ENCODE data around the gene EPHA7. TPM values are rescaled to one million over a fixed set of nuclear protein-coding genes. Genes with fewer than 3 reads are reported as not detected.

EPHA7 gene
- total RNA-seq, 2 experiments from 2014 or later: not detected

DNA sequence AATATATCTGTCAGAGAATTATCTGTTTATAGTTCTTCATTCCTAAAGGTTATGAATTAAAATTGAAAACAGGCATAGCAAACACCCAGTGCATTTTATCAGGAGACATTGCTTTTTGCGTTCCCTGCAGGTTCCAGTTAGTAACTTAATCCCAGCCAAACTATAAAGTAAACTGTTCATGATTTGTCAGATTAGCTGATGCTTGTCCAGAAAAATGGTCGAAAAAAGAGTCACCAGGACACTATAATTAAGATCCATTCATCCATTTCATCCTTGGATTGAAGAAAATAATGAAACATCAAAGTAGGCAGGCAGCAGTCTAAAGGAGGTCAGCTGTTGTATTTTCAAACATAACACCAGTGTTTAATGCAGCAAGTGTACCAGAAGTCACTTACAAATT is 75.9 kb downstream of the EPHA7 start:
- H3K4me2 ChIP-seq (ENCODE audit: low read length): no peak overlapping the region
- CTCF ChIA-PET (ENCODE audit: unreplicated experiment): no interaction called here

DNA sequence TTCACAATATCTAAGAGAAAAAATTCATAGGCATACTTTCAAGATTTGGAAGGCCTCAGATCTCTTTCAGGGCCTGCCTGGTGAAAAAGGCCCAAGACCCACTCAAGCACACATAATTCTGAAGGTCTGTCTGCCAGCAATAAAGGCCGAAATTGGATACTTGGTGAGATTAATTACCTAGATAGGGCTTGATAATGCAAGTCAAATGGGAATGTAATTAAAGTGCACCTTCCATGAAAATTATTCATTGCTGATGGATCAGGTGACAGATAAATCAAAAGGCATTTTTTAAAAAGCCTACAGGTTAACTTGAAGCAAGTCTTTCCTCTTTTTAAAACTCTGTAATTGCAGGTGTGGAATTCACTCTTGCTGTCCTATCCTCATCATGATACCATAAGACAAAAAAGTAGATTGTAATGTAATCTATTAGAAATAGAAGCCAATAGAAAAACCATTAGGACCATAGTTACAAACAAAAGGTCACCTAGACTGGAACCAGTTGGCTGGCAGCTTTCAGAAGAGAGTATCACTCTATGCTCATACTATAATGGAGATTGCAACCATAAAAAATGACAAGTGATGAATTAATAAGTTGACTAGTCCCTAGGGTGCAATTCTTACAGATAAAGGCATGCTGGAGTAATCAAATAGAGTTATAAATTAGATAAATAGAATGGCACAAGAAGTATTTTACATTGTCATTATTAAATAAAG is 77.3 kb downstream of the EPHA7 start:
- H3K4me2 ChIP-seq (ENCODE audit: low read length): no peak overlapping the region
- ChIA-PET POLR2A (no interaction called here), CTCF (ENCODE audit: unreplicated experiment) (no interaction called here)
- H3K9me3 ChIP-seq (ENCODE audit: low read length): no peaks in the 10 kb centered on the region
- no peaks in the 10 kb centered on the region for H4K20me1 ChIP-seq (ENCODE audit: insufficient read depth, low read length)
- H3K79me2 ChIP-seq (ENCODE audit: insufficient read depth, low read depth, low read length): no peaks in the 10 kb centered on the region
- no peaks in the 10 kb centered on the region for H3K36me3 ChIP-seq (ENCODE audit: insufficient read depth, low read length)
- H3K27ac ChIP-seq (ENCODE audit: low read depth, low read length, poor library complexity, severe bottlenecking): no peak overlapping the region
- H3K4me3 ChIP-seq (ENCODE audit: low read depth, low read length, poor library complexity, severe bottlenecking): no peak overlapping the region
- DNase-seq (ENCODE audit: low spot score): no peak
- no TSS peak for BruUV-seq (replicated peaks)
- intact Hi-C loops (cut with micrococcal nuclease; ENCODE audit: unreplicated experiment): no loop called here
- no peak for TF ChIP-seq EZH2phosphoT487 (IDR thresholded peaks at IDR 0.05; ENCODE audit: borderline replicate concordance, low read depth, low read length)
- TF ChIP-seq, protein P1, sequence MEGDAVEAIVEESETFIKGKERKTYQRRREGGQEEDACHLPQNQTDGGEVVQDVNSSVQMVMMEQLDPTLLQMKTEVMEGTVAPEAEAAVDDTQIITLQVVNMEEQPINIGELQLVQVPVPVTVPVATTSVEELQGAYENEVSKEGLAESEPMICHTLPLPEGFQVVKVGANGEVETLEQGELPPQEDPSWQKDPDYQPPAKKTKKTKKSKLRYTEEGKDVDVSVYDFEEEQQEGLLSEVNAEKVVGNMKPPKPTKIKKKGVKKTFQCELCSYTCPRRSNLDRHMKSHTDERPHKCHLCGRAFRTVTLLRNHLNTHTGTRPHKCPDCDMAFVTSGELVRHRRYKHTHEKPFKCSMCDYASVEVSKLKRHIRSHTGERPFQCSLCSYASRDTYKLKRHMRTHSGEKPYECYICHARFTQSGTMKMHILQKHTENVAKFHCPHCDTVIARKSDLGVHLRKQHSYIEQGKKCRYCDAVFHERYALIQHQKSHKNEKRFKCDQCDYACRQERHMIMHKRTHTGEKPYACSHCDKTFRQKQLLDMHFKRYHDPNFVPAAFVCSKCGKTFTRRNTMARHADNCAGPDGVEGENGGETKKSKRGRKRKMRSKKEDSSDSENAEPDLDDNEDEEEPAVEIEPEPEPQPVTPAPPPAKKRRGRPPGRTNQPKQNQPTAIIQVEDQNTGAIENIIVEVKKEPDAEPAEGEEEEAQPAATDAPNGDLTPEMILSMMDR (conservative IDR thresholded peaks at IDR 0.05; ENCODE audit: low read length): no peak
- H3K9me2 ChIP-seq (ENCODE audit: insufficient read depth, low read length): no peaks in the 10 kb centered on the region
- H3K4me1 ChIP-seq (ENCODE audit: insufficient read depth, low read length, poor library complexity, severe bottlenecking): no peaks in the 10 kb centered on the region
- no peak overlapping the region for H2AFZ ChIP-seq (ENCODE audit: low read length)

More for the DNA sequence above, 75.9 kb downstream of the EPHA7 start:
- no peaks in the 10 kb centered on the region for H3K9me2 ChIP-seq (ENCODE audit: insufficient read depth, low read length)
- no TSS peak for BruUV-seq (replicated peaks)
- intact Hi-C loops (cut with micrococcal nuclease; ENCODE audit: unreplicated experiment): no loop called here
- no peaks in the 10 kb centered on the region for H3K79me2 ChIP-seq (ENCODE audit: insufficient read depth, low read depth, low read length)
- no peaks in the 10 kb centered on the region for H4K20me1 ChIP-seq (ENCODE audit: insufficient read depth, low read length)
- H3K4me1 ChIP-seq (ENCODE audit: insufficient read depth, low read length, poor library complexity, severe bottlenecking): no peaks in the 10 kb centered on the region
- H3K4me3 ChIP-seq (ENCODE audit: low read depth, low read length, poor library complexity, severe bottlenecking): no peak overlapping the region
- no peak for TF ChIP-seq EZH2phosphoT487 (IDR thresholded peaks at IDR 0.05; ENCODE audit: borderline replicate concordance, low read depth, low read length)
- TF ChIP-seq, protein P1 (conservative IDR thresholded peaks at IDR 0.05; ENCODE audit: low read length): no peak
- no peaks in the 10 kb centered on the region for H3K9me3 ChIP-seq (ENCODE audit: low read length)
- no peak overlapping the region for H3K27ac ChIP-seq (ENCODE audit: low read depth, low read length, poor library complexity, severe bottlenecking)
- no peak overlapping the region for H2AFZ ChIP-seq (ENCODE audit: low read length)
- no peaks in the 10 kb centered on the region for H3K36me3 ChIP-seq (ENCODE audit: insufficient read depth, low read length)
- POLR2A ChIA-PET: no interaction called here
- no peak for DNase-seq (ENCODE audit: low spot score)

DNA sequence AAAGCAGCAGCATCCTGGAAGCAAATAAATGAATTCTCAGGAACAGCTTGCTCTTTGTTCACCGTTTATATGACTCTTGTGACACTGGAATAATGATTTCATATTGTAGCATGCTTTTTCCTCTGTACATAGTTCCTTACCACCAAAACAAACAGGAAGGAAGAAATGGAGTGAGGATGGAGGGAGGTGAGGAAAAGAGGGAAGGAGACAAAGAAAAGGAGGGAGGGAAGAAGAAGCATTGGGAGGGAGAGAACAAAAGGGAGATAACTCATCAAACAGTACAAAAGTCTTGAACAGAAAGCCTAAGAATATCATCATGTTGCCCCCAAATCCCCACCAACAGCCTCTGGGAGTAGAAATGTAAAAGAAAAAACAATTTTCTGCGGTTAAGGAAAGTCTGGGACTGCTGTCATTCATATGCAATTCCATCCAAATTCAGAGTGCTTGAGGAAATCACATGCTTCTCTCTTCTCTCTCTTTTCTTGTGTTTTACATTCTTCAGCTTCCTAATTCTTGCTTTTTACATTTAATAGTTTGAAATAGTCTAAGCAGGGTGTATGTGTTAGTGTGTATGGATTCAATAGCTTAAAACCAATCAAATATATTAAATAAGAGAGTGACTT is 81.5 kb downstream of the EPHA7 start:
- no TSS peak for BruUV-seq (replicated peaks)
- H3K4me2 ChIP-seq (ENCODE audit: low read length): no peak overlapping the region
- no peak for DNase-seq (ENCODE audit: low spot score)
- no peak overlapping the region for H3K27ac ChIP-seq (ENCODE audit: low read depth, low read length, poor library complexity, severe bottlenecking)
- H4K20me1 ChIP-seq (ENCODE audit: insufficient read depth, low read length): no peaks in the 10 kb centered on the region
- ChIA-PET CTCF (ENCODE audit: unreplicated experiment) (no interaction called here), POLR2A (interaction anchor here (0.5 to 0.7 kb wide), 2 partner anchors 59 to 448 kb away, joined by 3 to 4 read pairs; no protein-coding TSS in a partner anchor)
- intact Hi-C loops (cut with micrococcal nuclease; ENCODE audit: unreplicated experiment): no loop called here
- no peak for TF ChIP-seq EZH2phosphoT487 (IDR thresholded peaks at IDR 0.05; ENCODE audit: borderline replicate concordance, low read depth, low read length)
- TF ChIP-seq, protein P1 (conservative IDR thresholded peaks at IDR 0.05; ENCODE audit: low read length): no peak
- no peak overlapping the region for H2AFZ ChIP-seq (ENCODE audit: low read length)
- no peaks in the 10 kb centered on the region for H3K36me3 ChIP-seq (ENCODE audit: insufficient read depth, low read length)
- H3K9me2 ChIP-seq (ENCODE audit: insufficient read depth, low read length): no peaks in the 10 kb centered on the region
- no peaks in the 10 kb centered on the region for H3K9me3 ChIP-seq (ENCODE audit: low read length)
- H3K4me1 ChIP-seq (ENCODE audit: insufficient read depth, low read length, poor library complexity, severe bottlenecking): no peaks in the 10 kb centered on the region
- no peaks in the 10 kb centered on the region for H3K79me2 ChIP-seq (ENCODE audit: insufficient read depth, low read depth, low read length)
- H3K4me3 ChIP-seq (ENCODE audit: low read depth, low read length, poor library complexity, severe bottlenecking): no peak overlapping the region

All from OCI-LY7 (cell line).